Measurements from ENCODE around the gene APLP2.

DNA sequence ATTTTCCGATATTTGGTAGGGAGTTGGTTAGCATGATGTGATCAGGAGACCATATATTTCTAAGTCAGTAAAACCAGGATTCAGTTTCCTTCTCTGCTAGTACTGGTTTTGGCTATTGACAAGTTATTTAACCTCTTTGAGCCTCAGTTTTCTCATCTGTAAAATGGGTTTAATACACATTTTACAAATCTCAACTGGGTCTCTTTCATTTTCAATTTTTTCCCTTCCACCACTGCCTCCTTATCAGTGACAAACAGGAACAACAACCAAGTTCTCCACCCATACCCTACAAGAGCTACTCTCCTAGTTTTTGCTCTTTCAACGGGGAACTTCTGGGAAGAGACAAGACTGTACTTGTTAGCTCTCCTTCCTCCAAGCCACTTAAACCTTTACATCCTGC, 6.2 kb upstream of the APLP2 start:
- TF ChIP-seq CTCF (IDR thresholded peaks at IDR 0.05) (no peak), ZFX (IDR thresholded peaks at IDR 0.05; ENCODE audit: borderline replicate concordance) (no peak)
